TTC549 (cell line): ENCODE results near the gene CC2D1A.

ENCODE experiments used
- FAIRE-seq: peaks from 2 replicates; lab custom pipeline; 2012; peaks lifted over from hg19 to GRCh38; lab: Jason Lieb, UNC

Gene CC2D1A

DNA sequence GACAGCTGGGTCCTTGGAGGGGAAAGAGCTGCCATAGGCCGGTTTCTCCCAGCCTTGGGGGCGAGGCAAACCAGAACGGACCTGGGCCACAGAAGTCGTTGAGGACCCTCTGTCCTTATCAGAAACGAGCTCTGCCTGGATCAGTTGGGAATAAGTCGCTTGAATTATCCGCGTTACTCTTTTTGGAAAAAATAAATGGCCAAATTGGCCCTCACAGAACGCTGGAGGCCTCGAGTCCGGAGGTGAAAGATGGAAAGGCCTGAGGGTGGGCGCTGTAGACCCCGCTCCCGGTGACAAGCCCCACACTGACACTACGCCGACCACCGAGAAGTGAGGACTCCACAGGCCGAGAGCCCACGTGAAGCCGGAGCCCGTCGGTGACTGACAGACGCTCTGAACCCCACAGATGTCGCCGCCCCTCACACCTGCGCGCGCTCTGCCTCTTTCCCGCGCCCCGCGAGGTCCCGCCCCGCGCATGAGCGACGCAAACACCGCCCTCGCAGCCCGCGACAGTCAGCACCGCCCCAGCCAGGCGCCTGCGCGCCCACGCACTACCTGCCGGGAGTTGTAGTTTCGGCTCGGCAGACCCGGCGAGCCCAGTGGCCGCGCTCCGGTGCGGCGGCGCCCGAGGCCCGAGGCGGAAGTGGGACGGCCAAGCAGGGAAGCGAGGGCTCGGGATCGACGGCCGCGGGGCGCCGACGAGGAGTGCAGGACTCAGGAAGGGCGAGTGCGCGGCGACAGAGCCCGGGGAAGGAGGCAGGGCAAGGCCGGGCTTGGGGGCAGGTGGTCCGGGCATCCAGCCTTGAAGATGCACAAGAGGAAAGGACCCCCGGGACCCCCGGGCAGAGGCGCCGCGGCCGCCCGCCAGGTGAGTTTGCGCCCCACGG is at the start of gene CC2D1A, which contains the start of gene BRME1:
Gene CC2D1A, plus strand, starts transcription at position 568 of the 887 bp plus-strand sequence. Its CDS starts 241 bp downstream, at position 809.
Gene BRME1, minus strand, starts transcription at position 484 of the 887 bp plus-strand sequence. CDS start 1,225 bp downstream, outside the sequence.
- no peak for FAIRE-seq

DNA sequence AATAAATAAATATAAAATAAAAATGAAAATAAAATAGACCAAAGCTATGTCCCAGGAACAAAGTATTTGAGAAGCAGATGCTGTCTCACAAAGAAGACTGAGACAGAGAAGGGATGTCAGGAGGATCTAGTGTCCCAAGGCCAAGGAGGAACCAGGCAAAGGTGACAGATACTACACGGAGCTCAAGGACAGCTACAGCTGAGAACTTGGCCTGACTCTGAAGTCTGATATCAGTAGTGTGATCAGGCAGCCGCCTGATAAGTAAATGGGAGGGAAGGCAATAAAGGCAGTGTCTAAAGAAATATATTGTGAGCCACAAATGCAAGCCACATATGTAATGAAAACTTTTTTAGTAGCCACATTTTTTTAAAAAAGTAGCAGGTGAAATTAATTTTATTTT is 49.5 kb upstream of the CC2D1A start:
- no peak for FAIRE-seq

DNA sequence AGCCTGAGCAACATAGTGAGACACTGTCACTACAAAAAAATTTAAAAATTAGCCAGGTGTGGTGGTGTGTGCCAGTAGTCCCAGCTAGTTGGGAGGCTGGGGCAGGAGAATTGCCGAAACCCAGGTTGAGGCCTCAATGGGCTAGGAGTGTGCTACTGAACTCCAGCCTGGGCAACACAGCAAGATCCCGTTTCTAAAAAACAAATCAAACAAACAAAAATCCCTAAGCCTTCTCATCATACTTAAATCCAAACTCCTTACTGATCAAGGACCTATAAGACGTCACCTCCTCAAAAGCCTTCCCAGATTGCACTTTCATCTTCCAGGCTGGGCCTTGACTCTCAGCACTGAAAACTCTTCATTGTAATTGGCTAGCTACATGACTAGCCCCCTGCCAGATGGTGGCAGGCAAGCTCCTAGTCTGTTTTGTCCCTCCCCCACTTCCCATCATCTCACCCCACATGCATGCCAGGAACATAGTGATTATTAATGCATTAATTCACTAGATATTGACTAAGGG is 46.6 kb upstream of the CC2D1A start:
- no peak for FAIRE-seq

DNA sequence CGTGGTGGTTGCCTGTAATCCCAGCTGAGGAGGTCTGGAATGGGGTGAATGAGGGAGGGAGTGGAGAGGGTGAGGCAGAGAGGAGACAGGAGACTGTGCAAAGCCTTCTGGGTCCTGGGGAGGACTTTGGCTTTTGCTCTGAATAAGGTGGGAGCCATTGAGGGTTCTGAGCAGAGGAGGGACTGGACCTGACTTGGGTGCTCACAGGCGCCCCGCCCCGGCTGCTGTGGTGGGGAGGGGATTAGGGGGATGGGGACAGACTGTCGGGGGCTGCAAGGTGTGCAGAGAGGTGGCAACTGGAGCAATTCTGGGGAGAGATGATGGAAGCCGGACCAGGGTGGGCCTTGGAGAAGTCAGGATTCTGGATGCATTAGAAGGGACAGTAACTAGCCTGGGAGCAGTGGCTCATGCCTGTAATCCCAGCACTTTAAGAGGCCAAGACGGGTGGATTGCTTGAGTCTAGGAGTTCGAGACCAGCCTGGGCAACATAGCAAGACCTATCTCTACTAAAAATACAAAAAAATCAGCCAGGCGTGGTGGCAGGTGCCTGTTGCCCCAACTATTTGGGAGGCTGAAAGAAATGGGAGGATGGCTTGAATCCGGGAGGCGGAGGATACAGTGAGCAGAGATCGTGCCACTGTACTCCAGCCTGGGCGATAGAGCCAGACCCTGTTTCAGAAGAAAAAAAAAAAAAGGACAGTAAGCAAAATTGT is 45.2 kb upstream of the CC2D1A start:
- FAIRE-seq = no peak

DNA sequence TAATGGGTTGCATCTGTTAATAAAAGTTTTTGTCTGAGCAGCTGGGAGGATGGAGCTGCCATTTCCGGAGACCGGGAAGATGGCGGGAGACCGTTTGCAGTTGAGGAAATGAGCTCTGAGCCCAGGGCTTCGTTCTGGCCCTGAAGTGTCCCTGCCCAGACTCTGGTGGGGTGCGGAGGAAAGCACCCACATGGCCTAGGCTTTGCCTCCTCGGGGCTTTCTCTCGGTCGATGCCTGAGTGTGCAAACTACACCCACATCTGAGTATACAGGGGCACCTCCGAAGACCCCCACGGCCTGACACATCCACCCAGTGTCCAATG is 44.6 kb upstream of the CC2D1A start:
- FAIRE-seq = no peak

DNA sequence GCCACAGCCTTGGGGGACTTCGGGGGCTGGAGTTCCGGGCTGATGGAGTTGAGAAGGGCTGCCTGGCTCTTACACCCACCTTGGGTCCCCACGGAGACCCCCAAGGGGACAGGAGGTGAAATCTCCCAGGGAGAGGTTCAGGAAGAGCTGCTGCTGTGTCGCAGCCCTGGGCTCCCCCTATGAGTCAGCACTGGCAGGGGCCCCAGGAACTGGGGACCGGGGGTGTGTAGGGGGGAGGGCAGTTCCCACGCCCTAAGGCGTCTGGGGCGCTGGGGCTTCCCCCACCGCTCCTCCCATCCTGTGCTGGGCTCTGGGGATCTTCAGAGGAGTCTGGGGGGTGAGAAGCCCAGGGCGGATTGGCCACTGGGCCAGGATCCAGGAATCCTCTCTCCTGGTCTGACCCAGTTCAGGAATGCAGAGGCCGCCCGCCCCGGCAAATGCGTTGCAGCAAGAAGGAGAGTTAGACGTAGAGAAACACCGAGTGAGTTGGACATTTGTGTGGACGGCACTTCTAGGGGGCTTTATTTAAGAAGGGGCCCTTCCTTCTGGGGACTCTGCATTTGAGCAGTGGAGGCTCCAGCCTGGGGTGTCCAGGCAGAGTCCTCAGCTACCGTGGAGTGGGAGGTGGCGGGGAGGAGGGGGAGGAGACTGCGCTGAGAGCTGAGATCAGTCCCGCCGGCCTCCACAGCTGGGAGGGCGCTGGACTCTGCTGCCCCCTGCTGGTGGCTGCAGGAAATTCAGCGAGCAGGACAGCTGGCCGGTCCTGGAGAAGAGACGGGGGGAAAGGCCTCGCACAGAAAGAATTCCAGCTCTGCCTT is 44.1 kb upstream of the CC2D1A start:
- FAIRE-seq = peak; percentile 75

DNA sequence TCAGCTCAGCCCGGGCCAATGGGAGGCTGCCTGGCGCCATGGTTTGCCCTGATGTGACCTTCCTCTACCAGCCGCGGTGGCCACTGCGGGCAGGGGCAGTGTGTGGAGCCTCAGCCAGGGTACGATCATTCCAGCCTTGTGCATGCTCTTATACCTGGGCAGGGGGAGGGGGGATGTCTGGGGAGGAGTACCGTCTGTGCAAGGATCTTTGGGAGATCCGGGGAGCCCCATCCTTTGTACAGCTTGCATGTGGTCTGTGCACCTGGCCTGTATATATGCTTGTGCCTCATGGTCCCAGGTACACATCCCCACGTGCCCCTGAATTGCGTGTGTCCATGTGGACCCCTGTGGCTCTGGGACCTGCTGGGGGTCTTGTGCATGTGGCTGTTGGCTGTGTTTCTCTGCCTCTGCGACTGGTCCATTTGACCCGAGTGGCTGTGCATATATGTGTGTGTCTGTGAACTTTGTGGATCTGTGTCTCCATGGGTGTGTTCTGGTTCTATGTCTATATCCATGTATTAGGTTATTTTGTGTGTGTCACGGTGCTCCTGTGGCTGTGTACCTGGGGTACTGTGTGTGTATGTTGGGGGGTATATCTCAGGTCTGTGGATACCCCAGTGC is 41.8 kb upstream of the CC2D1A start:
- no peak for FAIRE-seq

DNA sequence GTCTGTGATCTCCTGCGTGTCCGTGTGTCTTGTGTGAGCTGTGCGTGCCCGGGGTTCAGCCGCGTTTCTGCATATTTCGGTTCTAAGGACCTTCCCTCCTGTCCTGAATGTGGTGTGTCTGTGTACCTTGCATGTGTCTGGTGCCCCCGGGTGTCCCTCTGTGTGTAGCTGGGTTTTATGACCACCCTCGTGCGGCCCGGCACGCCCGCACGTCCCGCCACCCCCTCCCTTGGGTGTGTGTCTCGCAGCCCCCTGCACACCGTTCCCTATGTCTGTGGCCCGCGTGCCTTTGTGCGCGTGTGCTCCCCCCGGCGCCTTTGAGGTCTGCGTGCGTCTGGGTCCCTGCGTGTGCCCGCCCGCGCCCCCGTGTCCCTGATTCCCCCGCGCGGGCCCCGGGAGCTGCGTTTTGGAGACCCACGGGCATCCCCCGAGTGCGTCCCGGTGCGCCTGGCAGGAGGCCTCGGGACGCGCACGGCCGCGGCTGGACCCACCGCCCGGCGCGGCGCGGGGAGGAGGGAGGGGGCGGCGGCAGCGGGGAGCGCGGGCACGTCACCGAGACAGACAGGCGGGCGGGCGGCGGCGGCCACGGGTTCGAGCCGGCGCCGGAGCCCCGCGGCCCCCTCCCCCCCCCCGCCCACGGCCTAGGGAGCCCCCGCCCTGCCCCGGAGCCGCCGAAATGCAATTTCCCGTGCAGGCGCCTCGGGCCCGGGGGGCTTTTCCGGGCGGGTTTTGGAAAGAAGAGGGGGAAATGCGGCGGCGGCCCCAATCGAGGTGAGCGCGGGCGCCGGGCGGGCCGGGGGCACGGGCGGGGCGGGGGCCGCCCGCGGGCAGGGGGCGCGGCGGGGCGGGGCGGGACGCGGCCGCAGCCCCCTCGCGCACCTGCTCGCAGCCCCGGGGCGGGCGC is 41.1 kb upstream of the CC2D1A start:
- no peak for FAIRE-seq

DNA sequence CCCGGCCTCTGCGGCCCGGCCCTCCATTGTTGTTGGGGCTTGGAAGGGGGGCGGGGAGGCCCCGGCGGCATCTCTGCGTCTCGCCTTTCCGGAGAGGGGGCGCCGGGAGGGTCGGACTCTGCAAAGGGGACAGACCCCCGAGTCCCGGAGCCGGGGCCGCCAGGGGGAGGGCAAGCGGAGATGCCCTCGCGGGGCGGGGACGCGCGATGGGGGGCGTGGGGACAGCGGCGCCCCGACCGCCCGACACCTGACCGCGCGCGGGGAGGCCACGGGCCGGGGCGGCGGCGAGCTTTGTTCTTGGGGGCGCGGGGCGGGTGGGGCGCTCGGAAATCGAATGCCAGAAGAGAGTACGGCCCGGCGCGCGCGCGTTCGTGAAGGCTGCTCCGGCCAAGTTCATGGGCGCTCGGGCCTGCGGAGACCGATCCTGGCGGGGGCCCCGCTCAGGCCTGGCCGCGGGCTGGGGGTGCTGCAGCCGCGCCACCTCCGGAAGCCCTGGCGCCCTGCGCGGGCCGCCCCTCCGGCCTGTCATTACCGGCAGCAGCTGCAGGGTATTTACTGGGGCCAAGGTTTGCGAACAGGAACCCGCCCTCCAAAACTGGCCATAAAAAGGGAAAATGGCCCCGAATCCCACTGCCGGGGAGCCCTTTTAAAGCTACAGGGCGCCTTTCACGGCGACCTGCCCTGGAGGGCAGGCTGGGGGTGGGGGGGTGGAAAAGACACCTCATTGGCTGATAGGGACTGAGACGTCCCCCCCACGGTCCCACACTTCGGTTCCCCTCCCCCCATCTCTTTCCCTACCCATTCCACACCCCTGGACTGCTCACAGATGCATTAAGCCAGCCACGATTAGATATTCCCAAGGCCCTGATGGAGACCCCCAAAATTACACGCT is 40.2 kb upstream of the CC2D1A start:
- no peak for FAIRE-seq

DNA sequence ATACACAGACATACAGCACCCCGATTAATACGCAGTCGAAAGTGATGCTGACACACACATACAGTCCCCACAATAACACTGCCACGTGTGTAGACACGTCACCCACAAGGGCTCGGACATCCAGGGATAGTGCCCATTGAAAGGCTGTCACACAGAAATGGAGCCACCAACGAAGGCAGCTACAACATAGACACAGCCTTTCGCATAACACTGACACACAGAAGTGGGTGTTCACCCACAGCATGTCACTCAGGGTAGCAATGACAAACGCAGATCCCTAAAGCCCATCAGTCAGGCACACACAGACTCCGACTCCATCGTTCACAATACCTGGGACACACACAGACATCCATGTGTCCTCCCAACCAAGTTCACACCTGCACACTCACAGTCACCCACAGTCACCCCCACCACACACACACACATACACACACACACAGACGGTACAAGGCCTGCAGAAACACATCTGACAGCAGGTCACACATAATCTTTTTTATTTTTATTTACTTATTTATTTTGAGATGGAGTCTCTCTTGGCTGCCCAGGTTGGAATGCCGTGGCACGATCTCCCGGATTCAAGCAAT is 39.4 kb upstream of the CC2D1A start:
- FAIRE-seq = no peak

DNA sequence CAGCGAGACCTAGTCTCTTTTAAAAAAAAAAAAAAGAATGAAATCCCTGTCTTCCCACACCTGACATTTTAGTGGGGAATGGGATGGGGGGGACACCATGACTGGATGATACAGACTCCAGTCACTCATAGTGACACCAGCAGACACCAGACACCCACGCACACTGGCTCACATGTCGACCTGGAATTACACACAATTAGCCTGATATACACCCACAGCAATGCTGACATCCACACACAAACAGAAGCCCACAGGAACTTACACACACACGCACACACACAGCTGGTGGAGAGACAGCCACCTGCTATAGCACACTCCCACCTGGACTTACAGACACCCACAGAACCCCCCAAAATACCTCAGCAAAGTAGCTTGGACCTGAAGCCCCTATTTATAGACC is 37.3 kb upstream of the CC2D1A start:
- FAIRE-seq = no peak

DNA sequence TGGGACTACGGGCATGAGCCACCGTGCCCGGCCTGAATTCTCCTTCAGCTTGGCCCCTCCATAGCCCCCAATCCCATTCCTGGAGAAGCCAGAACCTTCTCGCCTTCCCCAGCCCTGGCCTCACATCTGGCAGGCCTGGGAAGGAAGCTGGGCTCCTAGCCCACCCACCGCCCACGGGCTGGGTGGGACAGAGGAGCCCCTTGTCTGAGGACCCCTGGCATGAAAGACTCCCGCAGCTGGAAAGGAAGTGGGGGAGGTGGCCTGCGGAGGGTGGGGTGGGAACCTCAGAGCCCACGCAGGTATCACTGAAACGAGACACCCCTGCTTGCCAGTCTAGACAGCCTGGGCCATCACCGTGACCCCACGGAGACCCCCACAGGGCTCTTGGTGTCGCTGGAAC is 36.7 kb upstream of the CC2D1A start:
- no peak for FAIRE-seq

DNA sequence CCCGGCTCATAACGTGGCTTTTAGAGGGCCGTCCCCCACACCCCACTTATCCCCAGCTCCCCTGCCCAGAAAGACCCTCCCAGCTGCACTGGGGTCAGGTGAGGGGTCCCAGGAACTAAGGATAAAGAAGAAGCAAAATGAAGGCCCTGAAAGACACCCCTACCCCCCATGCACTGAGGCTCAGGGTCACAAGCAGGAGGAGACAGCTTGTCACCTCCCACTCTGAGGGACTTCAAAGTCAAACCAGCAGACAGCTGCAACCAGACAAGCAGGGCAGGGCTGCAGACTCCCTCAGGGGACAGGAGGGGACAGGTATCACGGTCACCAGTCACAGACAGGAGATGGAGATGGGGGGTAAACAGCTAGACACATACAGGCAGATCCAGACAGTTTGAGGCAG is 35.1 kb upstream of the CC2D1A start:
- FAIRE-seq = no peak

DNA sequence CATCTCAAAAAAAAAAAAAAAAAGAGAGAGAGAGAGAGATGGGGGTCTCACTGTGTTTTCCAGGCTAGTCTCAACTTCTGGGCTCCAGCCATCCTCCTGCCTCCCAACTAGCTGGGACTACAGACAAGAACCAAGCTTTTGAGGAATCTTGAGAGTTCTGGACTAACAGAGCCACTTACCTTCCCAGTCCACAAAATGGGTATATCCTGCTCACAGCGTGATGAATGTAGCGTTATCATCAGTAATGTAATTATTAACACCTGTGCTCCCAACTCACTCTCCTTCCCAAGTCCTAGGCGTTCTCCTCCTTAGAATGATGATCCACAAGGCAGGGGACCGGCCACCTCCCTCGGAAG is 33.7 kb upstream of the CC2D1A start:
- FAIRE-seq = no peak

DNA sequence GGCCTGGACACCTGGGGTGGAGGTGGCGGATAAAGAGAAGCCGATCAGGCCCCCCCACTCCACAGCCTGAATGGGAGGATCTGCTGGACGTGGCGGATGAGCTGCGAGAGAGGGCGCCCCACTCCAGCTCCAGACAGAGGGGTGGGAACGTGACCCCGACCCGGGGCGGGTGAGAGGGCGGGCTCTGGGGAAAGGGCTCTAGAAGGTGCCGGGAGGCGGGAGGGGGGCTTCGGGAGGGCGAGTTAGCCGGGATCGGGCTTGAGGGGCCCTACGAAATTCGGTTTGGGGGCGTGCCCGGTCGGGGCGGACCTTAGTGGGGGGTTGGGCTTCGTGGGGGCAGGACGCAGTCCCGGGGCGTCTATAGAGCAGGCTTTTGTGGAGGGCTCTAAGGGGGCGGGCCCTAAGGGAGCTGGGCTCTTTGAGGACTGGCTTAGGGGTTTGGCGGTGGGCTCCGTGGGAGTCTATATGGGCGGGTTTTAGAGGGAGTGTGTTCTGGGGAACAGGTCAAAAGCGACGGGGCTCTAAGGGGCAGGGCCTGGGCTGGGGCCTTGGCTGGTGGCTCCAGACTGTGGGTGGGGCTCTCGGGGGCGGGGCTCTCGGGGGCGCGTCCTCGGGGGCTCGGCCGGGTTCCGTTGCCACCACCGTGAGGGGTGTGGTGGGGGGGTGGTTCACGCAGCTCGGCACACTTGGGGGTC is 33.2 kb upstream of the CC2D1A start:
- FAIRE-seq = no peak

DNA sequence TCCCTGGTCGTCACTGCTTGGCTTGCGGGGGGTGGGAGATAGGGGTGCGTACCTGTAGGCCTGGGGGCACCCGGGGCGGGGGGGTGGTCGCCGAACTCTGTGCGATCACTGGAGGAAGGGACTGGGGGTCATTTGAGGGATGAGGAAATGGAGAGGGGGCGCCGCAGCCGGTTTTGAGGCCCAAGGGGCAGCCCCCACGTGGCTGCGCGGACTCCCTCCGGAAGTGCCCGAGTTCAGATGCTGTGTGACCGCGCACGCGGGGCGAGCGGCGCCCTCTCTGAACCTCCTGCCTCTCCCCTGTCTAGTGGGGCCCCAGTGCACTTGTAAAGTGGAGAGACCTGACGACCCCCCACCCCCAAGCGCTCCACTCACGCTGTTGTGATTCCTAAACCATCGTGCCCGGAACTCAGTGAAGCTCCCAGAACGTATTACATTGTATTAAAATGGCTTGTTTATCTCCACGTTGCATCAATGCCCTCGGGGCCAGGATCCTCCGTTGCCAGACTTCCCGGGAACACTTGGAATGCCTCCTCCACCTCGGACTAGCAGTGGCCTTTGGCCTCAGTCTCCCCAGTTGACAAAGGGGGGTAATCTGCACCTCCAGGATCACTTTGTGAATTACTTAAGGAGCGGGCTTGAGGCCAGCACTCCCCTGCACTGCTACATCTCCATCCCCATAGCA is 32.0 kb upstream of the CC2D1A start:
- no peak for FAIRE-seq

DNA sequence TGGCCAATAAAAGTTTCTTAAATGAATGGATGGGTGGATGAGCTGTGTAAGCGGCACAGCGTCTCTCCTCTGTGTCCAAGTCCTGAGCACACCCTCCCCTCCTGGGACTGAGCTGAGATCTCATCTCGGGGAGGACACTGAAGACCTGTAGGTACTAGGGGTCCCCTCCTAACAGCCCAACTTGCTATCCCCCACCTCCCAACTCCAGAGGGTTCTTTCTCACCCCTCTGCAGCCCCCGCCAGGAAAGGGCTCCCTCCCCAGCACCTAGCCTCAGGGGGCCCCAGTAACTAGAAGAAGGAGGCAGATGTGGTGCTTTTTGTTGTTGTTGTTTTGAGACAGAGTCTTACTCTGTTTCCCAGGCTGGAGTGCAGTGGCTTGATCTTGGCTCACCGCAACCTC is 30.2 kb upstream of the CC2D1A start:
- FAIRE-seq = no peak

DNA sequence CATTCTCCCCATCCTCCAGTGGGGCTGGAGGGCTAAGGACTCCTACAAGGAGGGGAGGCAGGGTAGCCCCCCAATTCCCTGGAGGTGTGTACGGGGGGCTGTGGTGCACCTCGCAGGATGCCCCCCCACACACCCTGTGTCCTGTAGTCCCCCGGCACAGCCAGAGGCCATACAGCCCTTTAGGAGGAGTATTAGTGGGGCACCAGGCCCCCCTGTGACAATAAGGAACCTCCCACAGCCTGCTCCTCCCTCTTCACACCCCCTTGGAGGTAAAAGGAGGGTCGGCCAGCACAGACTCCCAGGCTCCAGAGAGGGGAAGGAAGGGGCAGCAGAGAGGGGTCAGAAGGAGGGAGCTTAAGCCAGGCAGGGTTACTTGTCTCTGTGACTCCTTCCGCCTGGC is 29.2 kb upstream of the CC2D1A start, which contains the start of gene NANOS3:
Gene NANOS3, plus strand, starts transcription at position 301 of the 400 bp plus-strand sequence. CDS start 115 bp downstream, outside the sequence.
- FAIRE-seq = no peak
